ENCODE measurements around the gene EPB41L3. TPM values are rescaled to one million over a fixed set of nuclear protein-coding genes. Genes with fewer than 3 reads are reported as not detected.

Gene EPB41L3
- total RNA-seq, 1 experiment from 2014 or later = 20.6 TPM

- DNase-seq (ENCODE audit: low spot score) (no peak), ATAC-seq (no peak)
- no peaks in the 10 kb centered on the region for H3K27me3 Mint-ChIP-seq (ENCODE audit: low read depth)
- CTCF ChIA-PET = no interaction called here
- H3K9me3 Mint-ChIP-seq = no peaks in the 10 kb centered on the region
- no peak overlapping the region for H3K4me3 Mint-ChIP-seq
- no peak overlapping the region for H3K27ac Mint-ChIP-seq
- H3K4me1 Mint-ChIP-seq = no peaks in the 10 kb centered on the region
- no peaks in the 10 kb centered on the region for H3K36me3 Mint-ChIP-seq
- POLR2A ChIA-PET = no interaction called here
- TF ChIP-seq, protein P1, sequence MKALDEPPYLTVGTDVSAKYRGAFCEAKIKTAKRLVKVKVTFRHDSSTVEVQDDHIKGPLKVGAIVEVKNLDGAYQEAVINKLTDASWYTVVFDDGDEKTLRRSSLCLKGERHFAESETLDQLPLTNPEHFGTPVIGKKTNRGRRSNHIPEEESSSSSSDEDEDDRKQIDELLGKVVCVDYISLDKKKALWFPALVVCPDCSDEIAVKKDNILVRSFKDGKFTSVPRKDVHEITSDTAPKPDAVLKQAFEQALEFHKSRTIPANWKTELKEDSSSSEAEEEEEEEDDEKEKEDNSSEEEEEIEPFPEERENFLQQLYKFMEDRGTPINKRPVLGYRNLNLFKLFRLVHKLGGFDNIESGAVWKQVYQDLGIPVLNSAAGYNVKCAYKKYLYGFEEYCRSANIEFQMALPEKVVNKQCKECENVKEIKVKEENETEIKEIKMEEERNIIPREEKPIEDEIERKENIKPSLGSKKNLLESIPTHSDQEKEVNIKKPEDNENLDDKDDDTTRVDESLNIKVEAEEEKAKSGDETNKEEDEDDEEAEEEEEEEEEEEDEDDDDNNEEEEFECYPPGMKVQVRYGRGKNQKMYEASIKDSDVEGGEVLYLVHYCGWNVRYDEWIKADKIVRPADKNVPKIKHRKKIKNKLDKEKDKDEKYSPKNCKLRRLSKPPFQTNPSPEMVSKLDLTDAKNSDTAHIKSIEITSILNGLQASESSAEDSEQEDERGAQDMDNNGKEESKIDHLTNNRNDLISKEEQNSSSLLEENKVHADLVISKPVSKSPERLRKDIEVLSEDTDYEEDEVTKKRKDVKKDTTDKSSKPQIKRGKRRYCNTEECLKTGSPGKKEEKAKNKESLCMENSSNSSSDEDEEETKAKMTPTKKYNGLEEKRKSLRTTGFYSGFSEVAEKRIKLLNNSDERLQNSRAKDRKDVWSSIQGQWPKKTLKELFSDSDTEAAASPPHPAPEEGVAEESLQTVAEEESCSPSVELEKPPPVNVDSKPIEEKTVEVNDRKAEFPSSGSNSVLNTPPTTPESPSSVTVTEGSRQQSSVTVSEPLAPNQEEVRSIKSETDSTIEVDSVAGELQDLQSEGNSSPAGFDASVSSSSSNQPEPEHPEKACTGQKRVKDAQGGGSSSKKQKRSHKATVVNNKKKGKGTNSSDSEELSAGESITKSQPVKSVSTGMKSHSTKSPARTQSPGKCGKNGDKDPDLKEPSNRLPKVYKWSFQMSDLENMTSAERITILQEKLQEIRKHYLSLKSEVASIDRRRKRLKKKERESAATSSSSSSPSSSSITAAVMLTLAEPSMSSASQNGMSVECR (CRISPR knock-in tag; IDR thresholded peaks at IDR 0.05; ENCODE audit: borderline replicate concordance) = no peak
- no peak for TF ChIP-seq EMX1 (CRISPR knock-in tag; IDR thresholded peaks at IDR 0.05)
- TF ChIP-seq ZNF396 (CRISPR knock-in tag; IDR thresholded peaks at IDR 0.05; ENCODE audit: borderline replicate concordance) = no peak
- no peak for TF ChIP-seq ELF4 (CRISPR knock-in tag; IDR thresholded peaks at IDR 0.05; ENCODE audit: low read depth)
- TF ChIP-seq, protein P2, sequence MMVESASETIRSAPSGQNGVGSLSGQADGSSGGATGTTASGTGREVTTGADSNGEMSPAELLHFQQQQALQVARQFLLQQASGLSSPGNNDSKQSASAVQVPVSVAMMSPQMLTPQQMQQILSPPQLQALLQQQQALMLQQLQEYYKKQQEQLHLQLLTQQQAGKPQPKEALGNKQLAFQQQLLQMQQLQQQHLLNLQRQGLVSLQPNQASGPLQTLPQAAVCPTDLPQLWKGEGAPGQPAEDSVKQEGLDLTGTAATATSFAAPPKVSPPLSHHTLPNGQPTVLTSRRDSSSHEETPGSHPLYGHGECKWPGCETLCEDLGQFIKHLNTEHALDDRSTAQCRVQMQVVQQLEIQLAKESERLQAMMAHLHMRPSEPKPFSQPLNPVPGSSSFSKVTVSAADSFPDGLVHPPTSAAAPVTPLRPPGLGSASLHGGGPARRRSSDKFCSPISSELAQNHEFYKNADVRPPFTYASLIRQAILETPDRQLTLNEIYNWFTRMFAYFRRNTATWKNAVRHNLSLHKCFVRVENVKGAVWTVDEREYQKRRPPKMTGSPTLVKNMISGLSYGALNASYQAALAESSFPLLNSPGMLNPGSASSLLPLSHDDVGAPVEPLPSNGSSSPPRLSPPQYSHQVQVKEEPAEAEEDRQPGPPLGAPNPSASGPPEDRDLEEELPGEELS (CRISPR knock-in tag; IDR thresholded peaks at IDR 0.05) = no peak
- TF ChIP-seq, protein P3, sequence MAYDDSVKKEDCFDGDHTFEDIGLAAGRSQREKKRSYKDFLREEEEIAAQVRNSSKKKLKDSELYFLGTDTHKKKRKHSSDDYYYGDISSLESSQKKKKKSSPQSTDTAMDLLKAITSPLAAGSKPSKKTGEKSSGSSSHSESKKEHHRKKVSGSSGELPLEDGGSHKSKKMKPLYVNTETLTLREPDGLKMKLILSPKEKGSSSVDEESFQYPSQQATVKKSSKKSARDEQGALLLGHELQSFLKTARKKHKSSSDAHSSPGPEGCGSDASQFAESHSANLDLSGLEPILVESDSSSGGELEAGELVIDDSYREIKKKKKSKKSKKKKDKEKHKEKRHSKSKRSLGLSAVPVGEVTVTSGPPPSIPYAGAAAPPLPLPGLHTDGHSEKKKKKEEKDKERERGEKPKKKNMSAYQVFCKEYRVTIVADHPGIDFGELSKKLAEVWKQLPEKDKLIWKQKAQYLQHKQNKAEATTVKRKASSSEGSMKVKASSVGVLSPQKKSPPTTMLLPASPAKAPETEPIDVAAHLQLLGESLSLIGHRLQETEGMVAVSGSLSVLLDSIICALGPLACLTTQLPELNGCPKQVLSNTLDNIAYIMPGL (CRISPR knock-in tag; IDR thresholded peaks at IDR 0.05) = no peak
- no peak for TF ChIP-seq TEAD1 (CRISPR knock-in tag; IDR thresholded peaks at IDR 0.05)
- TF ChIP-seq ZMAT4 (CRISPR knock-in tag; IDR thresholded peaks at IDR 0.05) = no peak
- TF ChIP-seq ZBTB21 (CRISPR knock-in tag; IDR thresholded peaks at IDR 0.05; ENCODE audit: borderline replicate concordance) = no peak
- TF ChIP-seq, protein P4, sequence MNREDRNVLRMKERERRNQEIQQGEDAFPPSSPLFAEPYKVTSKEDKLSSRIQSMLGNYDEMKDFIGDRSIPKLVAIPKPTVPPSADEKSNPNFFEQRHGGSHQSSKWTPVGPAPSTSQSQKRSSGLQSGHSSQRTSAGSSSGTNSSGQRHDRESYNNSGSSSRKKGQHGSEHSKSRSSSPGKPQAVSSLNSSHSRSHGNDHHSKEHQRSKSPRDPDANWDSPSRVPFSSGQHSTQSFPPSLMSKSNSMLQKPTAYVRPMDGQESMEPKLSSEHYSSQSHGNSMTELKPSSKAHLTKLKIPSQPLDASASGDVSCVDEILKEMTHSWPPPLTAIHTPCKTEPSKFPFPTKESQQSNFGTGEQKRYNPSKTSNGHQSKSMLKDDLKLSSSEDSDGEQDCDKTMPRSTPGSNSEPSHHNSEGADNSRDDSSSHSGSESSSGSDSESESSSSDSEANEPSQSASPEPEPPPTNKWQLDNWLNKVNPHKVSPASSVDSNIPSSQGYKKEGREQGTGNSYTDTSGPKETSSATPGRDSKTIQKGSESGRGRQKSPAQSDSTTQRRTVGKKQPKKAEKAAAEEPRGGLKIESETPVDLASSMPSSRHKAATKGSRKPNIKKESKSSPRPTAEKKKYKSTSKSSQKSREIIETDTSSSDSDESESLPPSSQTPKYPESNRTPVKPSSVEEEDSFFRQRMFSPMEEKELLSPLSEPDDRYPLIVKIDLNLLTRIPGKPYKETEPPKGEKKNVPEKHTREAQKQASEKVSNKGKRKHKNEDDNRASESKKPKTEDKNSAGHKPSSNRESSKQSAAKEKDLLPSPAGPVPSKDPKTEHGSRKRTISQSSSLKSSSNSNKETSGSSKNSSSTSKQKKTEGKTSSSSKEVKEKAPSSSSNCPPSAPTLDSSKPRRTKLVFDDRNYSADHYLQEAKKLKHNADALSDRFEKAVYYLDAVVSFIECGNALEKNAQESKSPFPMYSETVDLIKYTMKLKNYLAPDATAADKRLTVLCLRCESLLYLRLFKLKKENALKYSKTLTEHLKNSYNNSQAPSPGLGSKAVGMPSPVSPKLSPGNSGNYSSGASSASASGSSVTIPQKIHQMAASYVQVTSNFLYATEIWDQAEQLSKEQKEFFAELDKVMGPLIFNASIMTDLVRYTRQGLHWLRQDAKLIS (CRISPR knock-in tag; IDR thresholded peaks at IDR 0.05; ENCODE audit: borderline replicate concordance) = no peak
- TF ChIP-seq NR1H2 (CRISPR knock-in tag; IDR thresholded peaks at IDR 0.05) = no peak
- no peak for TF ChIP-seq USF1 (CRISPR knock-in tag; IDR thresholded peaks at IDR 0.05)
- no peak for TF ChIP-seq CBFB (CRISPR knock-in tag; IDR thresholded peaks at IDR 0.05; ENCODE audit: low read depth)
- TF ChIP-seq NFATC4 (CRISPR knock-in tag; IDR thresholded peaks at IDR 0.05) = no peak
- TF ChIP-seq, protein P5, sequence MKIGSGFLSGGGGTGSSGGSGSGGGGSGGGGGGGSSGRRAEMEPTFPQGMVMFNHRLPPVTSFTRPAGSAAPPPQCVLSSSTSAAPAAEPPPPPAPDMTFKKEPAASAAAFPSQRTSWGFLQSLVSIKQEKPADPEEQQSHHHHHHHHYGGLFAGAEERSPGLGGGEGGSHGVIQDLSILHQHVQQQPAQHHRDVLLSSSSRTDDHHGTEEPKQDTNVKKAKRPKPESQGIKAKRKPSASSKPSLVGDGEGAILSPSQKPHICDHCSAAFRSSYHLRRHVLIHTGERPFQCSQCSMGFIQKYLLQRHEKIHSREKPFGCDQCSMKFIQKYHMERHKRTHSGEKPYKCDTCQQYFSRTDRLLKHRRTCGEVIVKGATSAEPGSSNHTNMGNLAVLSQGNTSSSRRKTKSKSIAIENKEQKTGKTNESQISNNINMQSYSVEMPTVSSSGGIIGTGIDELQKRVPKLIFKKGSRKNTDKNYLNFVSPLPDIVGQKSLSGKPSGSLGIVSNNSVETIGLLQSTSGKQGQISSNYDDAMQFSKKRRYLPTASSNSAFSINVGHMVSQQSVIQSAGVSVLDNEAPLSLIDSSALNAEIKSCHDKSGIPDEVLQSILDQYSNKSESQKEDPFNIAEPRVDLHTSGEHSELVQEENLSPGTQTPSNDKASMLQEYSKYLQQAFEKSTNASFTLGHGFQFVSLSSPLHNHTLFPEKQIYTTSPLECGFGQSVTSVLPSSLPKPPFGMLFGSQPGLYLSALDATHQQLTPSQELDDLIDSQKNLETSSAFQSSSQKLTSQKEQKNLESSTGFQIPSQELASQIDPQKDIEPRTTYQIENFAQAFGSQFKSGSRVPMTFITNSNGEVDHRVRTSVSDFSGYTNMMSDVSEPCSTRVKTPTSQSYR (CRISPR knock-in tag; IDR thresholded peaks at IDR 0.05) = no peak
- no peak for TF ChIP-seq NR2C2 (CRISPR knock-in tag; IDR thresholded peaks at IDR 0.05)
- no peak for TF ChIP-seq ZNF425 (CRISPR knock-in tag; conservative IDR thresholded peaks at IDR 0.05)
- TF ChIP-seq GRHL2 (CRISPR knock-in tag; IDR thresholded peaks at IDR 0.05; ENCODE audit: insufficient replicate concordance, severe bottlenecking) = no peak
These were observed 45.3 kb downstream of the EPB41L3 start for GRCh38 chr18:5498452-5498851.
